Small intestine (tissue), 7 donors: Measurements from ENCODE around the gene SSC5D. TPM values are rescaled to one million over a fixed set of nuclear protein-coding genes. Genes with fewer than 3 reads are reported as not detected.

Experiments used
- DNase-seq, 2 donors: peaks; one replicate each; pipeline versions ENCODE4 v3.0.0 to v3.0.0-alpha.2; 2013
- FAIRE-seq: peaks from 2 replicates; lab custom pipeline; 2012; peaks lifted over from hg19 to GRCh38; lab: Jason Lieb, UNC
- H3K27ac ChIP-seq, 3 donors: one replicate each; pipeline ENCODE4 v1.5.1; 2013; ENCODE audit warnings: low read length in 2 of 3, mild to moderate bottlenecking in 2 of 3, control low read depth in 1 of 3, inconsistent platforms in 1 of 3, low read depth in 1 of 3, moderate library complexity in 1 of 3
- H3K27me3 ChIP-seq, 3 donors: one replicate each; pipeline ENCODE4 v1.6.1; 2013; ENCODE audit warnings: low read length in 3 of 3, inconsistent platforms in 1 of 3; ENCODE audit not compliant: control insufficient read depth in 3 of 3, insufficient read depth in 3 of 3
- H3K36me3 ChIP-seq, 3 donors: one replicate each; pipeline ENCODE4 v1.6.1; 2013; ENCODE audit warnings: low read length in 3 of 3, inconsistent platforms in 1 of 3, low read depth in 1 of 3, mild to moderate bottlenecking in 1 of 3, moderate library complexity in 1 of 3; ENCODE audit not compliant: control insufficient read depth in 3 of 3, insufficient read depth in 2 of 3
- H3K4me1 ChIP-seq, 3 donors: one replicate each; pipeline ENCODE4 v1.6.1; 2013; ENCODE audit warnings: low read length in 2 of 3, inconsistent platforms in 1 of 3, low read depth in 1 of 3, mild to moderate bottlenecking in 1 of 3, moderate library complexity in 1 of 3; ENCODE audit not compliant: control insufficient read depth in 3 of 3, insufficient read depth in 2 of 3
- H3K4me3 ChIP-seq, 3 donors: one replicate each; pipeline ENCODE4 v1.5.1; 2013; ENCODE audit warnings: low read length in 3 of 3, control low read depth in 1 of 3, inconsistent platforms in 1 of 3, low read depth in 1 of 3, mild to moderate bottlenecking in 1 of 3, moderate library complexity in 1 of 3
- H3K9me3 ChIP-seq, 2 donors: one replicate each; pipeline ENCODE4 v1.6.1; 2013; ENCODE audit warnings: low read depth in 1 of 2, low read length in 1 of 2; ENCODE audit not compliant: control insufficient read depth in 2 of 2, insufficient read depth in 1 of 2
- WGBS, 3 donors: extraction: QIAGEN DNeasy Blood & Tissue Kit; methylation state at CpG; one replicate each; pipeline ENCODE4 v1.1.7; 2013; 5-methylcytosine and 5-hydroxymethylcytosine counted together
- polyA plus RNA-seq, 4 donors: library from polyadenylated mRNA; stranded (reverse) in 3 of 4; unstranded in 1 of 4; fragments of 200-250 nt in 3 of 4; fragments of 120-200 nt in 1 of 4; gene quantifications; one replicate each; pipeline versions ENCODE4 v1.2.1 to v1.2.3, GENCODE V29; 2013
- donor health status: healthy with polysubstance abuse.
- donor health status: control.
- donor health status: control.
- donor health status: Bipolar disorder and iron deficiency.
- donor health status: healthy.

The SSC5D gene
- polyA plus RNA-seq, 4 donors: 0.49 to 2.2 (median 0.54) TPM; not detected in 1

- H3K9me3 ChIP-seq: peaks cover 0 to 8% of the 10 kb centered on the region in 2 donors
- no peaks in the 10 kb centered on the region for H3K36me3 ChIP-seq
- no peaks in the 10 kb centered on the region for H3K4me1 ChIP-seq
- H3K27ac ChIP-seq: no peak overlapping the region
- H3K4me3 ChIP-seq: no peak overlapping the region
- FAIRE-seq (no peak), DNase-seq (peak in 1 of 2 donors; percentile 46)
- peaks cover 0 to 13% (median 0%) of the 10 kb centered on the region in 3 donors for H3K27me3 ChIP-seq
- 24 to 51% (median 44%) methylated on average over 10 of the region's 10 CpGs for WGBS, 3 donors
These were observed 19.9 kb downstream of the SSC5D start for GRCh38 chr19:55508120-55508519.

- no peak for FAIRE-seq
- DNase-seq: peak; percentile 93 to 94
These were observed 28.8 kb downstream of the SSC5D start for GRCh38 chr19:55516878-55517620.

GRCh38 chr19:55519451-55520311 is 31.4 kb downstream of the SSC5D start:
- H3K9me3 ChIP-seq: no peaks in the 10 kb centered on the region
- H3K27ac ChIP-seq: no peak overlapping the region
- peaks cover 0 to 2% (median 0%) of the 10 kb centered on the region in 3 donors for H3K27me3 ChIP-seq
- no peaks in the 10 kb centered on the region for H3K36me3 ChIP-seq
- H3K4me1 ChIP-seq: peaks cover 0 to 3% (median 0%) of the 10 kb centered on the region in 3 donors
- H3K4me3 ChIP-seq: no peak overlapping the region
- no peak for FAIRE-seq
- DNase-seq: peak in 1 of 2 donors; percentile 5
- WGBS, 3 donors: 79 to 90% (median 86%) methylated on average over 10 of the region's 10 CpGs

More at GRCh38 chr19:55516878-55517620, 28.8 kb downstream of the SSC5D start:
- Histone ChIP-seq H3K4me1 (peaks cover 0 to 3% (median 0%) of the 10 kb centered on the region in 3 donors), H3K4me3 (peak overlapping the region in 2 of 3 donors; percentile 49 to 68), H3K27me3 (peaks cover 0 to 6% (median 0%) of the 10 kb centered on the region in 3 donors), H3K36me3 (no peaks in the 10 kb centered on the region), H3K9me3 (no peaks in the 10 kb centered on the region), H3K27ac (peak overlapping the region; percentile 47 to 72 (median 59))
- WGBS, 3 donors: 3 to 7% (median 6%) methylated on average over 43 to 61 of the region's 61 CpGs

- 55 to 71% (median 61%) methylated on average over 14 of the region's 14 CpGs for WGBS, 3 donors
- no peaks in the 10 kb centered on the region for H3K9me3 ChIP-seq
- no peak for FAIRE-seq
- H3K27ac ChIP-seq: no peak overlapping the region
- no peaks in the 10 kb centered on the region for H3K36me3 ChIP-seq
- DNase-seq: peak in 1 of 2 donors; percentile 7
- peaks cover 0 to under 1% (median 0%) of the 10 kb centered on the region in 3 donors for H3K27me3 ChIP-seq
- peaks cover 0 to 3% (median 0%) of the 10 kb centered on the region in 3 donors for H3K4me1 ChIP-seq
- no peak overlapping the region for H3K4me3 ChIP-seq
These were observed 32.6 kb downstream of the SSC5D start for GRCh38 chr19:55520691-55521292.

GRCh38 chr19:55525289-55526101 is 37.3 kb downstream of the SSC5D start:
- Histone ChIP-seq H3K9me3 (no peaks in the 10 kb centered on the region), H3K27ac (no peak overlapping the region), H3K4me1 (peaks cover 0 to 2% (median 0%) of the 10 kb centered on the region in 3 donors), H3K27me3 (no peaks in the 10 kb centered on the region), H3K4me3 (no peak overlapping the region), H3K36me3 (no peaks in the 10 kb centered on the region)
- WGBS, 3 donors: 46 to 60% (median 54%) methylated on average over 28 to 29 of the region's 29 CpGs
- no peak for FAIRE-seq
- DNase-seq: no peak

GRCh38 chr19:55526216-55527196 is 38.3 kb downstream of the SSC5D start:
- Histone ChIP-seq H3K4me3 (no peak overlapping the region), H3K36me3 (no peaks in the 10 kb centered on the region), H3K27ac (no peak overlapping the region), H3K27me3 (no peaks in the 10 kb centered on the region), H3K9me3 (no peaks in the 10 kb centered on the region), H3K4me1 (peaks cover 0 to 2% (median 0%) of the 10 kb centered on the region in 3 donors)
- FAIRE-seq (no peak), DNase-seq (peak; percentile 61 to 62)
- WGBS, 3 donors: 24 to 31% (median 27%) methylated on average over 33 to 35 of the region's 35 CpGs
